Measurements from ENCODE around the gene SIPA1.

GRCh38 chr11:65685981-65686380 lies 48.1 kb downstream of the SIPA1 start:
- TF ChIP-seq, protein P1, sequence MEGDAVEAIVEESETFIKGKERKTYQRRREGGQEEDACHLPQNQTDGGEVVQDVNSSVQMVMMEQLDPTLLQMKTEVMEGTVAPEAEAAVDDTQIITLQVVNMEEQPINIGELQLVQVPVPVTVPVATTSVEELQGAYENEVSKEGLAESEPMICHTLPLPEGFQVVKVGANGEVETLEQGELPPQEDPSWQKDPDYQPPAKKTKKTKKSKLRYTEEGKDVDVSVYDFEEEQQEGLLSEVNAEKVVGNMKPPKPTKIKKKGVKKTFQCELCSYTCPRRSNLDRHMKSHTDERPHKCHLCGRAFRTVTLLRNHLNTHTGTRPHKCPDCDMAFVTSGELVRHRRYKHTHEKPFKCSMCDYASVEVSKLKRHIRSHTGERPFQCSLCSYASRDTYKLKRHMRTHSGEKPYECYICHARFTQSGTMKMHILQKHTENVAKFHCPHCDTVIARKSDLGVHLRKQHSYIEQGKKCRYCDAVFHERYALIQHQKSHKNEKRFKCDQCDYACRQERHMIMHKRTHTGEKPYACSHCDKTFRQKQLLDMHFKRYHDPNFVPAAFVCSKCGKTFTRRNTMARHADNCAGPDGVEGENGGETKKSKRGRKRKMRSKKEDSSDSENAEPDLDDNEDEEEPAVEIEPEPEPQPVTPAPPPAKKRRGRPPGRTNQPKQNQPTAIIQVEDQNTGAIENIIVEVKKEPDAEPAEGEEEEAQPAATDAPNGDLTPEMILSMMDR (IDR thresholded peaks at IDR 0.05; ENCODE audit: low read depth, low read length, missing input control), result no peak
- TF ChIP-seq FOXA1 (IDR thresholded peaks at IDR 0.05), result no peak

All from liver (tissue), 2 donors.